ENCODE measurements around the gene PUSL1.

PUSL1 gene

DNA sequence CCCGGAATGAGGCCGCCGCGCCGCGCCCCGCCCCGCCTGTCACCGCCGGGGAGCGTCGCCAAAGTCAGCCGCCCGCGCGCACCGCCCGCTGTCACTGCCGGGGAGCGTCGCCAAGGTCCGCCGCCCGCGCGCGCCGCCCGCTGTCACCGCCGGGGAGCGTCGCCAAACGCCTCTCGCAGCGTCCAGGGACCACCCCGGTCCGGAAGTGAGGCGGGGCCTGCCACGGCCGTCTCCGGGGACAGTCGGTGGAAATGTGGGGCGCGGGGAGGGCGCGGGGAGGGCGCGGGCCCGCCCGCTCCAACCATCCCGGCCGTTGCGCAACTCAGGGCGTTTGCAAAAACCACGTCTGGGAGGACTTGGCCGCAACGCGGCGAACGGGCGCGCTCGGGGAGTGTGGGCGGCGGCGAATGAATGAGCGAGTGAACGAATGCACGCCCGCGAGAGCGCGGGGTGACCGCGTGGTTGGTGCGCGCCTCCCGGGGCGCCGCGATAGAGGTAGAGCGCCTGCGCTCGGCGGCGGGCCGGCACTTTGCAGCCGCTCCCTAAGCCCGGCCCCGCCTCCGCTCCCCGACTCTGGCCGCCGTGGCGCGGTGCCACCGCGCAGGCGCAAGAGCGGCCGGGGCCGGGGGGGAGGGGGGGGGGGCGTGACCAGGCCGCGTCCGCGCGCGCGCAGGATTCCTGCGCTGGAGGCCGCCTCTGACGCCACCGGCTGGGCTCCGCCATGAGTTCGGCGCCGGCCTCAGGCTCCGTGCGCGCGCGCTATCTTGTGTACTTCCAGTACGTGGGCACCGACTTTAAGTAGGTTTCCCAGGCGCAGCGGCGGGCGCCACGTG lies at the start of gene PUSL1, which contains the start of gene ACAP3:
PUSL1 (plus strand) TSS at position 675 of the 833 bp plus-strand sequence; CDS start at position 722, 47 bp downstream.
ACAP3 (minus strand) TSS at position 8 of the 833 bp plus-strand sequence. CDS start 115 bp downstream, outside the sequence.
- Histone ChIP-seq H3K79me2 (ENCODE audit: low read length) (peaks cover 4% of the 10 kb centered on the region), H3K27ac (ENCODE audit: low read length) (peak within 1 kb of the TSS; percentile 92)

DNA sequence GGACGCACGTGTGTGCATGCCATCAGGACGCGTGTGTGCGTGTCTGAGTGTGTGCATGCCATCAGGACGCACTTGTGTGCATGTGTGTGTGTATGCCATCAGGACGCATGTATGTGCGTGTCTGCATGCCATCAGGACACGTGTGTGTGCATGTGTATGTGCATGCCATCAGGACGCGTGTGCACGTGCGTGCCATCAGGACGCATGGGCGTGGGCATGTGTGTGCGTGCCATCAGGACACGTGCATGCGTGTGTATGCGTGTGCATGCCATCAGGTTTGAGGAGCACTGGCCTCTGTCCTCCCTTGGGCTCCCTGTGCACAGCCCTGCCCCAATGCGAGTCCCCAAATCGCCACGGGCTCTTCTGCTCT lies 49.3 kb upstream of the PUSL1 start:
- H3K4me1 ChIP-seq (ENCODE audit: low read length): peaks cover 9% of the 10 kb centered on the region; the same call in 1 of the 2 replicates
- no peak for TF ChIP-seq CTCF (IDR thresholded peaks at IDR 0.05; ENCODE audit: low read depth, low read length)
- no peak for TF ChIP-seq EZH2phosphoT487 (IDR thresholded peaks at IDR 0.05; ENCODE audit: low read depth)
- H3K9ac ChIP-seq (ENCODE audit: low read length): no peak overlapping the region
- no peaks in the 10 kb centered on the region for H3K9me3 ChIP-seq (ENCODE audit: insufficient read depth, low read length)
- no peak overlapping the region for H2AFZ ChIP-seq (ENCODE audit: low read depth, low read length)
- peaks cover 12% of the 10 kb centered on the region for H4K20me1 ChIP-seq (ENCODE audit: insufficient read depth, low read length)
- H3K27me3 ChIP-seq (ENCODE audit: low read depth, low read length): no peaks in the 10 kb centered on the region
- no peak overlapping the region for H3K4me3 ChIP-seq (ENCODE audit: low read length)
- H3K4me2 ChIP-seq (ENCODE audit: low read length): no peak overlapping the region
- peaks cover 11% of the 10 kb centered on the region; the same call in 1 of the 2 replicates for H3K79me2 ChIP-seq (ENCODE audit: low read length)
- peaks cover 45% of the 10 kb centered on the region for H3K36me3 ChIP-seq (replicated peaks; ENCODE audit: low read depth, low read length)
- no peak overlapping the region for H3K27ac ChIP-seq (ENCODE audit: low read length)

More for the DNA sequence above, at the start of gene PUSL1, which contains the start of gene ACAP3:
- peak within 1 kb of the TSS; percentile 90 for H3K4me3 ChIP-seq (ENCODE audit: low read length)
- no peaks in the 10 kb centered on the region for H3K9me3 ChIP-seq (ENCODE audit: insufficient read depth, low read length)
- peaks cover 27% of the 10 kb centered on the region for H3K4me1 ChIP-seq (ENCODE audit: low read length)
- TF ChIP-seq CTCF (IDR thresholded peaks at IDR 0.05; ENCODE audit: low read depth, low read length): no peak
- TF ChIP-seq EZH2phosphoT487 (IDR thresholded peaks at IDR 0.05; ENCODE audit: low read depth): no peak
- H3K27me3 ChIP-seq (ENCODE audit: low read depth, low read length): no peaks in the 10 kb centered on the region
- H4K20me1 ChIP-seq (ENCODE audit: insufficient read depth, low read length): 0 out of 2 replicates have a peak, but pooled peaks cover 3% of the 10 kb centered on the region
- peak within 1 kb of the TSS; percentile 96 for H3K9ac ChIP-seq (ENCODE audit: low read length)
- H2AFZ ChIP-seq (ENCODE audit: low read depth, low read length): peak within 1 kb of the TSS; percentile 66; the same call in 1 of the 2 replicates
- H3K4me2 ChIP-seq (ENCODE audit: low read length): peak within 1 kb of the TSS; percentile 90
- peaks cover 9% of the 10 kb centered on the region for H3K36me3 ChIP-seq (replicated peaks; ENCODE audit: low read depth, low read length)

DNA sequence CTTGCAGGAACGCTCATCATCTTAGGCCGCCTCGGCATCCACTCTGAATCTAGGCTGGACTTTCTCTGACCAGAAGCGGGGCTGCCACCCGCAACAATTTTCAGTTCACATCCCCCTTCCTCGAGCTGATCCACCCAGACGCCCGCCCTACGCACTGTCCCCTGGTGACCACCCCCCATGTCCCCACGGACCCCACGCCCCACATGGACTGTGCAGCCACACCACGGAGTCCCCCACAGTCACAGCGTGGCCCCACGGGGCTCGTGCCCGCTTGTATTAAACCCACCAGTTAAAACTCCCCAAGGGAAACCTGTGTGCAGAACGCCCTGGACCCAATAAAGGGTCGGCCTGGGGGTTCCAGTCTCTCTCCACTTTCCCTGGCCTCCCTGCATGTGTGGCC lies 48.9 kb upstream of the PUSL1 start:
- Histone ChIP-seq H3K4me1 (ENCODE audit: low read length) (peaks cover 9% of the 10 kb centered on the region; the same call in 1 of the 2 replicates), H3K27ac (ENCODE audit: low read length) (no peak overlapping the region), H3K9ac (ENCODE audit: low read length) (no peak overlapping the region), H4K20me1 (ENCODE audit: insufficient read depth, low read length) (peaks cover 12% of the 10 kb centered on the region), H3K9me3 (ENCODE audit: insufficient read depth, low read length) (no peaks in the 10 kb centered on the region), H3K36me3 (replicated peaks; ENCODE audit: low read depth, low read length) (peaks cover 45% of the 10 kb centered on the region), H3K4me3 (ENCODE audit: low read length) (no peak overlapping the region), H3K79me2 (ENCODE audit: low read length) (peaks cover 11% of the 10 kb centered on the region; the same call in 1 of the 2 replicates), H3K27me3 (ENCODE audit: low read depth, low read length) (no peaks in the 10 kb centered on the region), H3K4me2 (ENCODE audit: low read length) (no peak overlapping the region), H2AFZ (ENCODE audit: low read depth, low read length) (no peak overlapping the region)
- TF ChIP-seq CTCF (IDR thresholded peaks at IDR 0.05; ENCODE audit: low read depth, low read length) (no peak), EZH2phosphoT487 (IDR thresholded peaks at IDR 0.05; ENCODE audit: low read depth) (no peak)

DNA sequence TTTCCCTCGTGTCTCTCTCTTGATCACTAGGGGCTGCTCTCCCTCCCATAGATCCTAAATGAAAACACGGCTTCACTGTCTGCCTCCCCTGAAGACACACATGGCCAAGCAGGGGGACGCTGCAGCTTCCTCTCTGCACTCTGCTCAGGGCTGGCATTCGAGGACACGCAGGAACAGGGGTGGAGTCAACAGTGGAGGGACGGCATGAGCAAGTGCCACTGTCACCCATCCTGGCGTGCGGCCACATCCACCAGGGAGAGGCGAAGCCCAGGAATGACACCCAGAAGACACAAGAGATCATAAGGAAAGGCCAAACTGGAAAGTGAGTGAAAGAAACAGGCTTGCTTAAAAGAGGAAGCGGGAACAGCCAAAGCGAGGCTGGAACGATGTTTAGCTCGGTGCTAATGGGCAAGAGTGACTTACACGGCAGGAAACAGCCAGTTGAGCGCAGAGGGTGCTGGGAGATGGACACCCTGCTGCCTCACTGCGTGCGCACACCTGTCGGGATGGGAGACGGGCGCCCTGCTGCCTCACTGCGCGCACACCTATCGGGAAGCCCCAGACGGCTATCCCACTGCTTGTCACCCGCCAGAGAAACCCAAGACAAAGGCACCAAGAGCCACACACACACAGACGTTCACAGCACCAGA lies 48.3 kb upstream of the PUSL1 start:
- Histone ChIP-seq H3K4me2 (ENCODE audit: low read length) (no peak overlapping the region), H3K9me3 (ENCODE audit: insufficient read depth, low read length) (no peaks in the 10 kb centered on the region), H2AFZ (ENCODE audit: low read depth, low read length) (no peak overlapping the region), H3K9ac (ENCODE audit: low read length) (no peak overlapping the region), H4K20me1 (ENCODE audit: insufficient read depth, low read length) (peaks cover 12% of the 10 kb centered on the region), H3K27ac (ENCODE audit: low read length) (no peak overlapping the region), H3K79me2 (ENCODE audit: low read length) (peaks cover 14% of the 10 kb centered on the region; the same call in 1 of the 2 replicates), H3K4me3 (ENCODE audit: low read length) (no peak overlapping the region), H3K27me3 (ENCODE audit: low read depth, low read length) (no peaks in the 10 kb centered on the region), H3K36me3 (replicated peaks; ENCODE audit: low read depth, low read length) (peaks cover 45% of the 10 kb centered on the region), H3K4me1 (ENCODE audit: low read length) (peaks cover 9% of the 10 kb centered on the region; the same call in 1 of the 2 replicates)
- TF ChIP-seq CTCF (IDR thresholded peaks at IDR 0.05; ENCODE audit: low read depth, low read length): no peak
- TF ChIP-seq EZH2phosphoT487 (IDR thresholded peaks at IDR 0.05; ENCODE audit: low read depth): no peak

Measured in OCI-LY3 (cell line).